Fibroblast of villous mesenchyme (primary cell): ENCODE data around the gene FNDC8. TPM values are rescaled to one million over a fixed set of nuclear protein-coding genes. Genes with fewer than 3 reads are reported as not detected.
A peak's percentile ranks its signal among the peaks of the same experiment; 100 is the strongest.
"Not testable (repeated sequence)": the region's sequence is repeated elsewhere in the genome, so short reads cannot be mapped to it uniquely, and the experiment has no call there.

Experiments used
- DNase-seq: peaks from one replicate; pipeline ENCODE4 v3.0.0-alpha.2; 2010; ENCODE audit warnings: low read depth
- H3K4me3 ChIP-seq: 2 replicates; pipeline ENCODE4 v1.5.1; 2011; ENCODE audit warnings: low read depth, mild to moderate bottlenecking, low read length
- total RNA-seq: library from RNA; depleted of rRNA; stranded (reverse); fragments of >200 nt; gene quantifications from 2 replicates; pipeline ENCODE4 v1.2.3, GENCODE V29; 2012
- TF ChIP-seq, protein P1 (sequence below): IDR thresholded peaks from 2 replicates; pipeline ENCODE4 v1.5.1; 2012; ENCODE audit warnings: low read depth, mild to moderate bottlenecking, low read length; ENCODE audit not compliant: insufficient read depth

The FNDC8 gene
- total RNA-seq, 1 donor: not detected

DNA sequence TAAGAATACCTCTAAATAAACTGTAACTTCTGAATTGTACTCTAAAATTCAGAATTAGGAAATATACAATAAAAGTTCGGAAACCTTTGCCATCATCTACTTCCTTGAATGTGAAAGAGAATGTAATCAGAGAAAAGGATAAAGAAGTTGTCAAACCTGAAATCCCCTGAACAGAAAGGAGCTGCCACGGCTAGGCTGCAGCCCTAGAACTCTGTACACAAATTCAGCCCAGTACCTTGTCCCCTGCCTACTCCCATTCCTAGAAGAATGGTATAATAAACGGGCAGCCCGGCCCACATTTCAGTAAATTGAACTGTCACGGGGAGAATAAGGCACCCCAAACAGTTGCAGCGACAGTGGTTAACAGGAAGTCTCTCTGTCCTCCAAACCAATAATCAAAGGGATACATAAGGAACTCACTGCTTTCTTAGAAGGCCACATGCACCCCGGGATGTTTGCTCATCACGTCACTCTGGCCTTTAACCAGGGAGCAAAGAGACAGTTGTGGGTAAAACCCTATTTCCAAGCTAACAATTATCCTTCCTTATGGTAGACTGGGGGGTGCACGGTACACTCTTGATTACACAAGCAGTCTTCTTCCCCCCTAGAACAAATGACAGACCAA is 33.6 kb upstream of the FNDC8 start:
- peak overlapping the region; percentile 83 for H3K4me3 ChIP-seq
- DNase-seq: no peak
- TF ChIP-seq, protein P1, sequence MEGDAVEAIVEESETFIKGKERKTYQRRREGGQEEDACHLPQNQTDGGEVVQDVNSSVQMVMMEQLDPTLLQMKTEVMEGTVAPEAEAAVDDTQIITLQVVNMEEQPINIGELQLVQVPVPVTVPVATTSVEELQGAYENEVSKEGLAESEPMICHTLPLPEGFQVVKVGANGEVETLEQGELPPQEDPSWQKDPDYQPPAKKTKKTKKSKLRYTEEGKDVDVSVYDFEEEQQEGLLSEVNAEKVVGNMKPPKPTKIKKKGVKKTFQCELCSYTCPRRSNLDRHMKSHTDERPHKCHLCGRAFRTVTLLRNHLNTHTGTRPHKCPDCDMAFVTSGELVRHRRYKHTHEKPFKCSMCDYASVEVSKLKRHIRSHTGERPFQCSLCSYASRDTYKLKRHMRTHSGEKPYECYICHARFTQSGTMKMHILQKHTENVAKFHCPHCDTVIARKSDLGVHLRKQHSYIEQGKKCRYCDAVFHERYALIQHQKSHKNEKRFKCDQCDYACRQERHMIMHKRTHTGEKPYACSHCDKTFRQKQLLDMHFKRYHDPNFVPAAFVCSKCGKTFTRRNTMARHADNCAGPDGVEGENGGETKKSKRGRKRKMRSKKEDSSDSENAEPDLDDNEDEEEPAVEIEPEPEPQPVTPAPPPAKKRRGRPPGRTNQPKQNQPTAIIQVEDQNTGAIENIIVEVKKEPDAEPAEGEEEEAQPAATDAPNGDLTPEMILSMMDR: no peak

DNA sequence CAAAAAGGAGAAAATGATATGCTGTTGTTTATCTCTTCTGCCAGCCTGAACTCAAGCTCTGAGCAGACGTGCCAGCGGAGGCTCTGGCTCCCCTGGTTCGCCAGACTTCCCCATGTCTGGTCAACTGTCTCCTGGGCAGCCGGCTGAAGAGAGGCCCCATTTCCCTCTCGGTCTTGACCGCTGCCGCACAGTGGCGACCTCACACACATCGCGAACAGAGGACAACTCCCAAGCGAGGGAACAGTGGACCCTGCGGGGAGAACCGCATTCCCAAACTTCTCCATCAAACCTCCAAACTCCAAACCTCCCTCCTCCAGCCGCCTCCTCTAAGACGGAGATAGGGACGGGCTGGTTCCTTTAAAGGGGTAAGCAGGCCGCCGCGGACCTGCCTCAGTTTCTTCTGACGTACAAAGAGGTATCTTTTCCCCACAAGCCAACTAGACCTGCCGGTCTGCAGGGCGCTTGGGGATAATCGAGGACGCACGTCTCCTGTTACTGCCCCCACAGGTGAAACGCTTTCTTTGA is 33.0 kb upstream of the FNDC8 start:
- H3K4me3 ChIP-seq: peak overlapping the region; percentile 83
- DNase-seq: peak; percentile 60
- TF ChIP-seq, protein P1: no peak

DNA sequence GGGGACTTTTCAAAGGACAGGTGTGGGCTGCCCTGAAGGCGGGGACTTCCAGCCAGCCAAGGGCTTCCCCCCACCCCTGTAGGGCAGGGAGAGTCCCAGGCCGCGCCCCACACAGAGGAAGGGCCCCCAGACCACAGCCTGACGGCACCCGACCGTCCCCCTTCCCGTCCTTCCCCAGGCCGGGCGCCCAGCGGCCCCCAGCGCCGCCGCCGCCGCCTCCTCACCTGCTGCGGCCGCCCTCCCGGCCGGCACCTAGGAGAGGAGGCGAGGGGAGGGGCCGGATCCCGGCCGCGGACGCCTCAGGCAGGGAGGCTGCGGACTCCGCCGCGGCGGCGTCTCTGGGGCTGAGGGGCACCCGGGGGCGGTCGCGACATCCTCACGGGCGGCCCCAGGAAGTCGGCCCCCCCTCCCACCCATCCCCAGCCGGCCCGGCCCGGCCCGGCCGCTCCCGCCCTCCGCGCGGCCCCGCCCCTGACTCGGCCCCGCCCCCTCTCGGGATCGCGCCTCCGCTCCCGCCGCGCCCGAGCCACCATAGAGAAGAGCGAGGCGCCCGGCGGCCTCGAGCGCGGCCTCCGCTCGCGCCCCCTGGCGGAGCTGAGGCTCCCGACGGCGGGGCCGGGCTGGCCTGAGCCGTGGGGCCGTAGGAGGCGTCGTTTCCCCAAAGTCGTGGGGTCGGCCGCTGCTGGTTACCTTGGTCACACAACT is 32.4 kb upstream of the FNDC8 start:
- TF ChIP-seq, protein P1: peak; percentile 69
- DNase-seq: peak; percentile 78
- peak overlapping the region; percentile 83 for H3K4me3 ChIP-seq

DNA sequence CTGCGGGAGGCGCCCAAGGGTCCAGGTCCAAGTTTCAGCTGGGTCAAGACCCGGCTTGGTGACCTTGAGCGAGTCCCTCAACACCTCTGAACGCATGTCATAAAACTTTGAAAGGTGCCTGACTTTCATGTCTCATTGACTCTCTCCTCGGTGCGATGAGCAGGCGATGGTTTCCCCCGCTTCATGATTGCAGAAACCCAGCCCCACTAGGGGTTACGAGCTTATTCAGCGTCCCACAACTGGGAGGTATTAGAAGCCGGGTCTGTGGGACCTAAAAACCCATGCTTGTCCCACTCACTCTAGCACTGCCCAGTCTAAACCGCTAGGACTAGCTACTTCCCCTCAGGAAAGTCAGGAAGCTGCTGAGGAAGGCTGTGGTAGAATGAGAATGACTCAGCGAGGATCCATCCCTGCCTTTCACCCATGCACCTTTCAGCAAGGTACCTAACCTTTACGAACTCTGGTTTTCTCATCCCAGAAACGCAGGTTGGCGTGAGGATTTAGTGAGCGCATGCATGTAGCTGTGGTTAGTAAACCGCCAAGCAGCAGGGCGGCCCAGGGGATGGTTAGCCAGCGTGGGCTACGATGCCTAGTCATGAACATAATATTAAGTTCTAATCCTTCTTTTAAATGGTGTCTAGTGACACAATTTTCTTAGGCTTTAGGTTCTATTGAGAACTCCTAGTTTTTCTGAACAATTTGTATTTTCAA is 31.7 kb upstream of the FNDC8 start:
- peak; percentile 39 for DNase-seq
- peak overlapping the region; percentile 53 for H3K4me3 ChIP-seq
- TF ChIP-seq, protein P1: peak; percentile 10

DNA sequence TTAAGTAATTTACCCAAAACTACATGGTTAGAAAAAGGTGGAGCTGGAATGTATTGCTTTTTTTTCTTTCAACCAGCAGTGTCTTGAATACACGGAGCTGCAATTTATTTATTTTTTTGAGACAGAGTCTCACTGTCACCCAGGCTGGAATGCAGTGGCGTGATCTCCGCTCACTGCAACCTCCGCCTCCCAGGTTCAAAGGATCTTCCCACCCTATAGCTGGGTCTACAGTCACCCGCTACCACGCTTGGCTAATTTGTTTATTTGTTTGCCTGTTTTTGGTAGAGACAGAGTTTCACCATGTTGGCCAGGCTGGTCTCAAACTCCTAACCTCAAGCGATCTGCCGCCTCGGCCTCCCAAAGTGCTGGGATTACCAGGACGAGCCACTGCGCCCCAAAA is 30.7 kb upstream of the FNDC8 start:
- DNase-seq, H3K4me3 ChIP-seq: not testable (repeated sequence)

DNA sequence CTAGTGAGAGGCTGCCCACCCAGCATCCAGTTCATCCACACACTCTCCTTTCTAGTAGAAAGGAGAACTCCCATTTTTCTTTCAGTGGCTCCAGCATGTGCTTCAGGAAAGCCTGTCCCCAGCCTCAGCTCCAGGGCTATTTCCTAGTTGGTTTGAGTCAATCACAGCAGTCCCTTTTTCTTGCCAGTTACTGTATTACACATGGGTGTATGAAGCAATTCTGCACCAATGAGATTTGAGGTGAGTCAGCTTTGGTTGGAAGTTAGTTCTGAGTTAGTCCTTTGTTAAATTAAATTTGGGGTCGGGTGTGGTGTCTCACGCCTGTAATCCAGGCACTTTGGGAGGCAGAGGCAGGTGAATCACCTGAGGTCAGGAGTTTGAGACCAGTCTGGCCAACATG is 26.5 kb upstream of the FNDC8 start:
- peak; percentile 75 for DNase-seq
- TF ChIP-seq, protein P1: no peak
- no peak overlapping the region for H3K4me3 ChIP-seq

DNA sequence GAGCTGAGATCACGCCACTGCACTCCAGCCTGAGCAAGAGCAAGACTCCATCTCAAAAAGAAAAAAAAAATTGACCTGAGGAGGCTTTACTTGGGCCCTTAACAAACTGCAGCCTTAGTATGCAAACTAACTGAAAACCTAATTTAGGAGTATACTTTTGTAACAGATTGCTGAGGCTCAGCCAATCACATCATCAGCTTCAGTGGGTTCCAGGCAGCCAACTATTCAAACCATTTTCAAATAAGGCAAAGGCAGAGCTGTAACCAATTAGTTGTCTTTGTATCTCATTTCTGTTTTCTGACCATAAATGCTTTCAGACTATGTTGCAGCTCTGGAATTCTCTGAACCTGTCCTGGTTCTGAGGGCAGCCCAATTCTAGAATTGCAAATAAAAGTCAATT is 25.7 kb upstream of the FNDC8 start:
- no peak for DNase-seq
- TF ChIP-seq, protein P1: no peak
- no peak overlapping the region for H3K4me3 ChIP-seq
